ENCODE measurements around the gene PPRC1. TPM values are rescaled to one million over a fixed set of nuclear protein-coding genes. Genes with fewer than 3 reads are reported as not detected.

PPRC1 gene
- 13.8 and 19.1 TPM in 2 replicates for total RNA-seq

GRCh38 chr10:102132563-102133372, at the start of gene PPRC1:
PPRC1 (plus strand) TSS chr10:102133040; CDS start chr10:102133069, 29 bp downstream.

GRCh38 chr10:102120142-102120990, 12.5 kb upstream of the PPRC1 start, which contains the start of gene LDB1:
LDB1 (minus strand) TSS chr10:102120368; CDS start chr10:102120110, 258 bp downstream.

DNA sequence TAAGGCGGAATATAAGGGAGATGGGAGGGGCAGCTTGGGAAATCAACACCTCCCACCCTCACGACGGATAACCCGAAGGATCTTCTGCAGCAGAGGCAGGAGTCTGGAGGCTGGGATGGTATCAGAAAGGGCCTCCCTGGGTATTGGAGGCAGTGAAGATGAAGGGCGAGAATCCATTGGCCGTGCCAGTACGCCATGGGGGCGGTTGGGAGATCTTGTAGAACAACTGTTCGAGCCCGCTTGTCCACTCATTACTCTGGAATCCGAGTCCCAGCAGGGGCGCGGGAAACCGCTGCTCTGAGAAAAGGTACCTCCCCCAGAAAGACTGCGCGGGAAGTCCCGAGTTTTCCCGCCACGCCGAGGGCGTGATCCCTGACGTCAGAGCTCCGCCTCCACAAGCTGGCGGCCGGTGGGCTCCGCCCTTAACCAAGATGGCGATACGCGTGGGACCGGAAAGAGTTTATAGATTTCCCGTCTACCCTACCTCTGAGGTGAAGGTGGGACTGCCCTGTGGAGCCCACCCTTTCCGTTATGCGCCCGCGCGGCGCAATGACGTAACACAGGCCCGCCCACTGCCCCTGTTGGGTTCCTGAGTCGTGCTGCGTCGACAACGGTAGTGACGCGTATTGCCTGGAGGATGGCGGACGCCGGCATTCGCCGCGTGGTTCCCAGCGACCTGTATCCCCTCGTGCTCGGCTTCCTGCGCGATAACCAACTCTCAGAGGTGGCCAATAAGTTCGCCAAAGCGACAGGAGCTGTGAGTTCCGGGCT, 19.1 kb downstream of the PPRC1 start, which contains the start of gene NOLC1:
Gene NOLC1, plus strand, starts transcription at position 616 of the 771 bp plus-strand sequence. Its CDS starts 22 bp downstream, at position 638.

Other genes with a start within 250 kb of the PPRC1 start
- 5.8 TPM in 2 replicates for gene ARMH3, start 76.9 kb upstream of the PPRC1 start, total RNA-seq
- 37.6 and 38.6 TPM in 2 replicates for gene HPS6, start 67.7 kb upstream of the PPRC1 start, total RNA-seq
- 25.1 and 29.8 TPM in 2 replicates for gene LDB1, start 12.7 kb upstream of the PPRC1 start, total RNA-seq
- gene NOLC1, start 19.3 kb downstream of the PPRC1 start, total RNA-seq = 51.5 and 65.0 TPM in 2 replicates
- gene ELOVL3, start 93.3 kb downstream of the PPRC1 start, total RNA-seq = 0.32 and 1.1 TPM in 2 replicates
- gene PITX3, start 108.5 kb downstream of the PPRC1 start, total RNA-seq = 0.16 TPM in 1 of 2 replicates, not detected in the other
- 40.6 and 51.2 TPM in 2 replicates for gene GBF1, start 112.5 kb downstream of the PPRC1 start, total RNA-seq